H9 (cell line): Measurements from ENCODE around the gene CPHXL2. TPM values are rescaled to one million over a fixed set of nuclear protein-coding genes. Genes with fewer than 3 reads are reported as not detected.

Source experiments
- DNase-seq: peaks from one replicate; pipeline ENCODE4 v3.0.0-alpha.2; 2017
- H2AFZ ChIP-seq: one replicate; pipeline ENCODE4 v1.6.1; 2013; ENCODE audit warnings: mild to moderate bottlenecking, low read length, control low read depth, moderate library complexity
- H2AK5ac ChIP-seq: 2 replicates; pipeline ENCODE4 v1.6.1; 2013; ENCODE audit warnings: low read length, control low read depth, mixed read lengths; ENCODE audit not compliant: insufficient read length
- H2BK120ac ChIP-seq: one replicate; pipeline ENCODE4 v1.6.1; 2013; ENCODE audit warnings: low read depth, mild to moderate bottlenecking, low read length, control low read depth, inconsistent platforms; ENCODE audit not compliant: poor library complexity, severe bottlenecking
- H2BK12ac ChIP-seq: 2 replicates; pipeline ENCODE4 v1.6.1; 2013; ENCODE audit warnings: low read length, control low read depth, mixed read lengths, low read depth; ENCODE audit not compliant: insufficient read length
- H2BK15ac ChIP-seq: 2 replicates; pipeline ENCODE4 v1.6.1; 2013; ENCODE audit warnings: low read depth, low read length, control low read depth
- H2BK20ac ChIP-seq: one replicate; pipeline ENCODE4 v1.6.1; 2013; ENCODE audit warnings: low read depth, mild to moderate bottlenecking, low read length, control low read depth, inconsistent platforms; ENCODE audit not compliant: poor library complexity, severe bottlenecking
- H2BK5ac ChIP-seq: 2 replicates; pipeline ENCODE4 v1.6.1; 2013; ENCODE audit warnings: low read length, control low read depth, mixed read lengths; ENCODE audit not compliant: insufficient read length
- H3K14ac ChIP-seq: 2 replicates; pipeline ENCODE4 v1.6.1; 2013; ENCODE audit warnings: low read length, control low read depth; ENCODE audit not compliant: insufficient read depth
- H3K18ac ChIP-seq: 2 replicates; pipeline ENCODE4 v1.6.1; 2013; ENCODE audit warnings: low read depth, mild to moderate bottlenecking, mixed read lengths, low read length, control low read depth; ENCODE audit not compliant: insufficient read length
- H3K23ac ChIP-seq: 2 replicates; pipeline ENCODE4 v1.6.1; 2013; ENCODE audit warnings: low read length, control low read depth, mixed read lengths, low read depth; ENCODE audit not compliant: insufficient read length
- H3K23me2 ChIP-seq: 2 replicates; pipeline ENCODE4 v1.6.1; 2013; ENCODE audit warnings: low read depth, mild to moderate bottlenecking, mixed read lengths, low read length, control low read depth; ENCODE audit not compliant: insufficient read length, poor library complexity, severe bottlenecking
- H3K27ac ChIP-seq: 2 replicates; pipeline ENCODE4 v1.5.1; 2013; ENCODE audit warnings: low read length, control low read depth, mixed read lengths, low read depth; ENCODE audit not compliant: insufficient read length
- H3K27me3 ChIP-seq: 2 replicates; pipeline ENCODE4 v1.6.1; 2013; ENCODE audit warnings: low read length, control low read depth, inconsistent platforms; ENCODE audit not compliant: insufficient read depth
- H3K4ac ChIP-seq: 2 replicates; pipeline ENCODE4 v1.6.1; 2013; ENCODE audit warnings: low read depth, mild to moderate bottlenecking, control low read depth, inconsistent platforms, low read length, moderate library complexity
- H3K4me1 ChIP-seq: 2 replicates; pipeline ENCODE4 v1.6.1; 2013; ENCODE audit warnings: low read length, control low read depth, inconsistent platforms; ENCODE audit not compliant: insufficient read depth
- H3K4me2 ChIP-seq: 2 replicates; pipeline ENCODE4 v1.6.1; 2013; ENCODE audit warnings: low read length, control low read depth, mixed read lengths; ENCODE audit not compliant: insufficient read length, insufficient read depth
- H3K56ac ChIP-seq: 2 replicates; pipeline ENCODE4 v1.6.1; 2013; ENCODE audit warnings: low read depth, mild to moderate bottlenecking, mixed read lengths, low read length, control low read depth; ENCODE audit not compliant: insufficient read length
- H3K79me1 ChIP-seq: 2 replicates; pipeline ENCODE4 v1.6.1; 2013; ENCODE audit warnings: low read depth, mild to moderate bottlenecking, moderate library complexity, low read length, control low read depth, inconsistent platforms; ENCODE audit not compliant: insufficient read depth, poor library complexity, severe bottlenecking
- H3K79me2 ChIP-seq: 2 replicates; pipeline ENCODE4 v1.6.1; 2013; ENCODE audit warnings: low read length, control low read depth, inconsistent platforms; ENCODE audit not compliant: insufficient read depth
- H3K9ac ChIP-seq: 2 replicates; pipeline ENCODE4 v1.6.1; 2013; ENCODE audit warnings: low read length, control low read depth, mixed read lengths; ENCODE audit not compliant: insufficient read length; ENCODE audit errors: extremely low read depth
- H3K9me3 ChIP-seq: one replicate; pipeline ENCODE4 v1.6.1; 2013; ENCODE audit warnings: low read depth, low read length, inconsistent platforms; ENCODE audit not compliant: control insufficient read depth
- H3T11ph ChIP-seq: one replicate; pipeline ENCODE4 v1.6.1; 2013; ENCODE audit warnings: mild to moderate bottlenecking, low read length, control low read depth, inconsistent platforms
- H4K20me1 ChIP-seq: one replicate; pipeline ENCODE4 v1.6.1; 2013; ENCODE audit not compliant: control insufficient read depth, insufficient read length, insufficient read depth
- H4K5ac ChIP-seq: 2 replicates; pipeline ENCODE4 v1.6.1; 2013; ENCODE audit warnings: low read depth, mild to moderate bottlenecking, mixed read lengths, low read length, control low read depth; ENCODE audit not compliant: insufficient read length
- H4K8ac ChIP-seq: replicated peaks from 2 replicates; pipeline ENCODE4 v1.6.1; 2013; ENCODE audit warnings: low read length, control low read depth, mixed read lengths, low read depth; ENCODE audit not compliant: insufficient read length
- H4K91ac ChIP-seq: 2 replicates; pipeline ENCODE4 v1.6.1; 2013; ENCODE audit warnings: low read depth, mild to moderate bottlenecking, moderate library complexity, mixed read lengths, low read length, control low read depth; ENCODE audit not compliant: insufficient read length
- H3K27ac Mint-ChIP-seq, 3 experiments: 2 replicates in 2 of 3; 3 replicates in 1 of 3; pipeline ENCODE4 v1.8.0; 2020 to 2021; ENCODE audit warnings: mixed read lengths in 3 of 3, mild to moderate bottlenecking in 1 of 3, moderate library complexity in 1 of 3
- H3K27me3 Mint-ChIP-seq: 2 replicates; pipeline ENCODE4 v1.8.0; 2021; ENCODE audit warnings: low read depth, mild to moderate bottlenecking, moderate library complexity, mixed read lengths
- H3K36me3 Mint-ChIP-seq, 3 experiments: 2 replicates in 2 of 3; 3 replicates in 1 of 3; pipeline ENCODE4 v1.8.0; 2020 to 2021; ENCODE audit warnings: low read depth in 3 of 3, mixed read lengths in 3 of 3; ENCODE audit not compliant: insufficient read depth in 1 of 3
- H3K4me1 Mint-ChIP-seq, 2 experiments: 2 replicates each; pipeline ENCODE4 v1.8.0; 2020; ENCODE audit warnings: mixed read lengths in 2 of 2
- H3K4me3 Mint-ChIP-seq, 2 experiments: 2 replicates in 1 of 2; 3 replicates in 1 of 2; pipeline ENCODE4 v1.8.0; 2020 to 2021; ENCODE audit warnings: mild to moderate bottlenecking in 2 of 2, mixed read lengths in 2 of 2, moderate library complexity in 1 of 2
- H3K9me3 Mint-ChIP-seq, 2 experiments: 2 replicates in 1 of 2; 3 replicates in 1 of 2; pipeline ENCODE4 v1.8.0; 2020; ENCODE audit warnings: mild to moderate bottlenecking in 2 of 2, mixed read lengths in 2 of 2, moderate library complexity in 1 of 2
- WGBS: extraction: QIAGEN DNeasy Blood & Tissue Kit; methylation state at CpG from one replicate; pipeline ENCODE4 v1.1.7; 2013; ENCODE audit warnings: missing lambda C conversion rate, low lambda C conversion rate, mixed read lengths; ENCODE audit not compliant: insufficient read length; ENCODE audit errors: extremely low coverage; 5-methylcytosine and 5-hydroxymethylcytosine counted together
- total RNA-seq: library from RNA; stranded (reverse); gene quantifications from 2 replicates; pipeline ENCODE4 v1.2.1, GENCODE V29; 2021
- TF ChIP-seq, protein P1 (sequence below): fragments of 200-600 bp; sonication (generic); conservative IDR thresholded peaks from 3 replicates; pipeline ENCODE4 v1.8.0; 2021; ENCODE audit warnings: antibody characterized with exemption, mild to moderate bottlenecking

CPHXL2 gene
- total RNA-seq, 1 experiment from 2014 or later, result not detected

- H3K18ac ChIP-seq, result no peak within 1 kb of the TSS
- no CpG with 5 or more reads among the region's 5 CpGs for WGBS
Measured at GRCh38 chr16:75701361-75701760, 24.6 kb upstream of the CPHXL2 start, which contains the start of gene DUXB. Gene DUXB, minus strand, starts transcription at chr16:75701461. Its CDS starts 43 bp downstream, at chr16:75701418.

More at GRCh38 chr16:75701361-75701760, 24.6 kb upstream of the CPHXL2 start, which contains the start of gene DUXB:
- Histone ChIP-seq H3K56ac (no peak within 1 kb of the TSS), H2AFZ (no peak within 1 kb of the TSS), H2BK120ac (no peak within 1 kb of the TSS), H3K23me2 (no peaks in the 10 kb centered on the region), H3K9ac (no peak within 1 kb of the TSS), H3K4ac (no peak within 1 kb of the TSS), H2BK5ac (no peak within 1 kb of the TSS), H4K20me1 (no peaks in the 10 kb centered on the region), H4K91ac (no peak within 1 kb of the TSS), H2BK12ac (no peak within 1 kb of the TSS), H2BK20ac (no peak within 1 kb of the TSS), H2AK5ac (no peak within 1 kb of the TSS), H3K79me2 (no peaks in the 10 kb centered on the region), H4K5ac (no peak within 1 kb of the TSS), H2BK15ac (no peak within 1 kb of the TSS), H3K14ac (no peak within 1 kb of the TSS), H3K9me3 (no peaks in the 10 kb centered on the region), H3K27me3 (no peaks in the 10 kb centered on the region), H3K79me1 (no peaks in the 10 kb centered on the region), H3K4me1 (no peaks in the 10 kb centered on the region), H3K23ac (no peak within 1 kb of the TSS), H4K8ac (no peak within 1 kb of the TSS), H3T11ph (no peak within 1 kb of the TSS), H3K4me2 (no peak within 1 kb of the TSS), H3K27ac (no peak within 1 kb of the TSS)
- H3K9me3 Mint-ChIP-seq, result no peaks in the 10 kb centered on the region; a peak in 1 of 5 replicates
- TF ChIP-seq, protein P1, sequence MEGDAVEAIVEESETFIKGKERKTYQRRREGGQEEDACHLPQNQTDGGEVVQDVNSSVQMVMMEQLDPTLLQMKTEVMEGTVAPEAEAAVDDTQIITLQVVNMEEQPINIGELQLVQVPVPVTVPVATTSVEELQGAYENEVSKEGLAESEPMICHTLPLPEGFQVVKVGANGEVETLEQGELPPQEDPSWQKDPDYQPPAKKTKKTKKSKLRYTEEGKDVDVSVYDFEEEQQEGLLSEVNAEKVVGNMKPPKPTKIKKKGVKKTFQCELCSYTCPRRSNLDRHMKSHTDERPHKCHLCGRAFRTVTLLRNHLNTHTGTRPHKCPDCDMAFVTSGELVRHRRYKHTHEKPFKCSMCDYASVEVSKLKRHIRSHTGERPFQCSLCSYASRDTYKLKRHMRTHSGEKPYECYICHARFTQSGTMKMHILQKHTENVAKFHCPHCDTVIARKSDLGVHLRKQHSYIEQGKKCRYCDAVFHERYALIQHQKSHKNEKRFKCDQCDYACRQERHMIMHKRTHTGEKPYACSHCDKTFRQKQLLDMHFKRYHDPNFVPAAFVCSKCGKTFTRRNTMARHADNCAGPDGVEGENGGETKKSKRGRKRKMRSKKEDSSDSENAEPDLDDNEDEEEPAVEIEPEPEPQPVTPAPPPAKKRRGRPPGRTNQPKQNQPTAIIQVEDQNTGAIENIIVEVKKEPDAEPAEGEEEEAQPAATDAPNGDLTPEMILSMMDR, result no peak
- 0 out of 2 replicates have a peak, but pooled peaks cover 1% of the 10 kb centered on the region for H3K27me3 Mint-ChIP-seq
- H3K27ac Mint-ChIP-seq, result peak within 1 kb of the TSS in 1 of 3 experiments; percentile 40; a peak in 1 of 7 replicates
- no peak within 1 kb of the TSS for H3K4me3 Mint-ChIP-seq
- H3K4me1 Mint-ChIP-seq, result peaks cover 13 to 14% of the 10 kb centered on the region in 2 experiments
- DNase-seq, result no peak
- no peaks in the 10 kb centered on the region for H3K36me3 Mint-ChIP-seq
